ENCODE results near the gene PTPN20. TPM values are rescaled to one million over a fixed set of nuclear protein-coding genes. Genes with fewer than 3 reads are reported as not detected.
"Not testable (repeated sequence)": the region's sequence is repeated elsewhere in the genome, so short reads cannot be mapped to it uniquely, and the experiment has no call there.

PTPN20 gene
- total RNA-seq, 1 experiment from 2014 or later: not detected

- H3K9me3 ChIP-seq; H3K27me3 ChIP-seq (replicated peaks; ENCODE audit: control insufficient read depth, insufficient read depth, low read length); H3K36me3 Mint-ChIP-seq (ENCODE audit: insufficient read depth, unreplicated experiment); H3K4me3 ChIP-seq (ENCODE audit: low read depth, low read length); H3K9me3 Mint-ChIP-seq (ENCODE audit: unreplicated experiment); H3K4me1 ChIP-seq; H3K4me3 Mint-ChIP-seq (ENCODE audit: unreplicated experiment); H3K4me1 Mint-ChIP-seq (ENCODE audit: low read depth, unreplicated experiment); H3K36me3 ChIP-seq (ENCODE audit: control insufficient read depth, insufficient read depth, low read length); CTCF ChIA-PET; BruUV-seq (replicated peaks); DNase-seq; H3K27me3 Mint-ChIP-seq (ENCODE audit: insufficient read depth, unreplicated experiment); intact Hi-C loops (cut with micrococcal nuclease; ENCODE audit: unreplicated experiment); H3K27ac Mint-ChIP-seq (ENCODE audit: unreplicated experiment); POLR2A ChIA-PET: not testable (repeated sequence)
These were observed 29.9 kb downstream of the PTPN20 start for GRCh38 chr10:46941091-46941490.

- BruUV-seq (replicated peaks): not testable (repeated sequence)
These were observed 37.7 kb downstream of the PTPN20 start for GRCh38 chr10:46948687-46949518.

GRCh38 chr10:46952540-46952939, 41.3 kb downstream of the PTPN20 start:
- H3K4me1 Mint-ChIP-seq (ENCODE audit: low read depth, unreplicated experiment); intact Hi-C loops (cut with micrococcal nuclease; ENCODE audit: unreplicated experiment); H3K36me3 Mint-ChIP-seq (ENCODE audit: insufficient read depth, unreplicated experiment); CTCF ChIA-PET; H3K27ac Mint-ChIP-seq (ENCODE audit: unreplicated experiment); BruUV-seq (replicated peaks); H3K9me3 Mint-ChIP-seq (ENCODE audit: unreplicated experiment); H3K27me3 ChIP-seq (replicated peaks; ENCODE audit: control insufficient read depth, insufficient read depth, low read length); H3K36me3 ChIP-seq (ENCODE audit: control insufficient read depth, insufficient read depth, low read length); H3K4me1 ChIP-seq; H3K9me3 ChIP-seq; H3K4me3 Mint-ChIP-seq (ENCODE audit: unreplicated experiment); POLR2A ChIA-PET; H3K4me3 ChIP-seq (ENCODE audit: low read depth, low read length); DNase-seq; H3K27me3 Mint-ChIP-seq (ENCODE audit: insufficient read depth, unreplicated experiment): not testable (repeated sequence)

More at GRCh38 chr10:46948687-46949518, 37.7 kb downstream of the PTPN20 start:
- DNase-seq; H3K36me3 ChIP-seq (ENCODE audit: control insufficient read depth, insufficient read depth, low read length); POLR2A ChIA-PET; H3K9me3 Mint-ChIP-seq (ENCODE audit: unreplicated experiment); H3K4me3 ChIP-seq (ENCODE audit: low read depth, low read length); H3K27me3 ChIP-seq (replicated peaks; ENCODE audit: control insufficient read depth, insufficient read depth, low read length); H3K4me1 Mint-ChIP-seq (ENCODE audit: low read depth, unreplicated experiment); CTCF ChIA-PET; H3K9me3 ChIP-seq; H3K4me3 Mint-ChIP-seq (ENCODE audit: unreplicated experiment); intact Hi-C loops (cut with micrococcal nuclease; ENCODE audit: unreplicated experiment); H3K4me1 ChIP-seq; H3K27ac Mint-ChIP-seq (ENCODE audit: unreplicated experiment); H3K36me3 Mint-ChIP-seq (ENCODE audit: insufficient read depth, unreplicated experiment): not testable (repeated sequence)
- H3K27me3 Mint-ChIP-seq (ENCODE audit: insufficient read depth, unreplicated experiment): peaks cover 11% of the 10 kb centered on the region

GRCh38 chr10:46960742-46961141, 49.5 kb downstream of the PTPN20 start:
- H3K36me3 Mint-ChIP-seq (ENCODE audit: insufficient read depth, unreplicated experiment); CTCF ChIA-PET; H3K9me3 ChIP-seq; H3K27ac Mint-ChIP-seq (ENCODE audit: unreplicated experiment); H3K9me3 Mint-ChIP-seq (ENCODE audit: unreplicated experiment); H3K4me1 Mint-ChIP-seq (ENCODE audit: low read depth, unreplicated experiment); H3K4me3 ChIP-seq (ENCODE audit: low read depth, low read length); H3K27me3 Mint-ChIP-seq (ENCODE audit: insufficient read depth, unreplicated experiment); H3K4me3 Mint-ChIP-seq (ENCODE audit: unreplicated experiment); DNase-seq; H3K27me3 ChIP-seq (replicated peaks; ENCODE audit: control insufficient read depth, insufficient read depth, low read length); H3K36me3 ChIP-seq (ENCODE audit: control insufficient read depth, insufficient read depth, low read length); BruUV-seq (replicated peaks); POLR2A ChIA-PET; intact Hi-C loops (cut with micrococcal nuclease; ENCODE audit: unreplicated experiment); H3K4me1 ChIP-seq: not testable (repeated sequence)

- H3K27ac Mint-ChIP-seq (ENCODE audit: unreplicated experiment); POLR2A ChIA-PET; BruUV-seq (replicated peaks); H3K4me1 ChIP-seq; H3K36me3 Mint-ChIP-seq (ENCODE audit: insufficient read depth, unreplicated experiment); H3K4me1 Mint-ChIP-seq (ENCODE audit: low read depth, unreplicated experiment); H3K27me3 Mint-ChIP-seq (ENCODE audit: insufficient read depth, unreplicated experiment); H3K9me3 Mint-ChIP-seq (ENCODE audit: unreplicated experiment); intact Hi-C loops (cut with micrococcal nuclease; ENCODE audit: unreplicated experiment); H3K27me3 ChIP-seq (replicated peaks; ENCODE audit: control insufficient read depth, insufficient read depth, low read length); DNase-seq; CTCF ChIA-PET; H3K9me3 ChIP-seq; H3K36me3 ChIP-seq (ENCODE audit: control insufficient read depth, insufficient read depth, low read length); H3K4me3 Mint-ChIP-seq (ENCODE audit: unreplicated experiment); H3K4me3 ChIP-seq (ENCODE audit: low read depth, low read length): not testable (repeated sequence)
These were observed 52.1 kb downstream of the PTPN20 start for GRCh38 chr10:46963356-46963755.

- BruUV-seq (replicated peaks); POLR2A ChIA-PET; CTCF ChIA-PET; DNase-seq; H3K27me3 Mint-ChIP-seq (ENCODE audit: insufficient read depth, unreplicated experiment); H3K4me3 Mint-ChIP-seq (ENCODE audit: unreplicated experiment); H3K36me3 ChIP-seq (ENCODE audit: control insufficient read depth, insufficient read depth, low read length); H3K27ac Mint-ChIP-seq (ENCODE audit: unreplicated experiment); H3K4me1 ChIP-seq; H3K4me1 Mint-ChIP-seq (ENCODE audit: low read depth, unreplicated experiment); H3K9me3 Mint-ChIP-seq (ENCODE audit: unreplicated experiment); H3K36me3 Mint-ChIP-seq (ENCODE audit: insufficient read depth, unreplicated experiment); intact Hi-C loops (cut with micrococcal nuclease; ENCODE audit: unreplicated experiment); H3K9me3 ChIP-seq; H3K27me3 ChIP-seq (replicated peaks; ENCODE audit: control insufficient read depth, insufficient read depth, low read length); H3K4me3 ChIP-seq (ENCODE audit: low read depth, low read length): not testable (repeated sequence)
These were observed 55.8 kb downstream of the PTPN20 start for GRCh38 chr10:46967013-46967412.

GRCh38 chr10:46980223-46980622, 69.0 kb downstream of the PTPN20 start:
- H3K4me3 ChIP-seq (ENCODE audit: low read depth, low read length); DNase-seq; POLR2A ChIA-PET; H3K4me1 Mint-ChIP-seq (ENCODE audit: low read depth, unreplicated experiment); H3K36me3 ChIP-seq (ENCODE audit: control insufficient read depth, insufficient read depth, low read length); CTCF ChIA-PET; H3K27me3 Mint-ChIP-seq (ENCODE audit: insufficient read depth, unreplicated experiment); H3K27ac Mint-ChIP-seq (ENCODE audit: unreplicated experiment); BruUV-seq (replicated peaks); H3K27me3 ChIP-seq (replicated peaks; ENCODE audit: control insufficient read depth, insufficient read depth, low read length); H3K36me3 Mint-ChIP-seq (ENCODE audit: insufficient read depth, unreplicated experiment); H3K9me3 Mint-ChIP-seq (ENCODE audit: unreplicated experiment); intact Hi-C loops (cut with micrococcal nuclease; ENCODE audit: unreplicated experiment); H3K4me1 ChIP-seq; H3K9me3 ChIP-seq; H3K4me3 Mint-ChIP-seq (ENCODE audit: unreplicated experiment): not testable (repeated sequence)

Measured in Caco-2 (cell line).